Left lung (tissue), 10 donors: ENCODE data around the gene ALCAM. TPM values are rescaled to one million over a fixed set of nuclear protein-coding genes. Genes with fewer than 3 reads are reported as not detected.

ENCODE experiments used
- ATAC-seq: fragments of 200-7000 bp; cut with Tn5 transposase; one replicate; pipeline ENCODE4 v1.9.1; 2020; ENCODE audit warnings: moderate library complexity
- DNase-seq, 4 donors: peaks; one replicate each; pipeline ENCODE4 v3.0.0-alpha.2; 2013 to 2020
- H3K27ac ChIP-seq, 2 donors: fragments of 200-600 bp; sonication (generic) in 1 of 2; one replicate each; pipeline versions ENCODE4 v1.5.0 to v1.8.0; 2020 to 2021
- H3K27me3 ChIP-seq, 2 donors: fragments of 200-600 bp; sonication (generic) in 1 of 2; one replicate each; pipeline versions ENCODE4 v1.5.0 to v1.8.0; 2020 to 2021
- H3K36me3 ChIP-seq, 2 donors: fragments of 200-600 bp; sonication (generic) in 1 of 2; one replicate each; pipeline versions ENCODE4 v1.5.0 to v1.8.0; 2020 to 2021
- H3K4me1 ChIP-seq, 2 donors: fragments of 200-600 bp; one replicate each; pipeline ENCODE4 v1.8.0; 2021
- H3K4me3 ChIP-seq, 2 donors: fragments of 200-600 bp; sonication (generic) in 1 of 2; one replicate each; pipeline versions ENCODE4 v1.5.0 to v1.8.0; 2020 to 2021; ENCODE audit warnings: mild to moderate bottlenecking in 1 of 2
- H3K9me3 ChIP-seq, 2 donors: fragments of 200-600 bp; sonication (generic) in 1 of 2; one replicate each; pipeline versions ENCODE4 v1.5.0 to v1.8.0; 2020 to 2021
- CTCF ChIP-seq, 2 donors: fragments of 200-600 bp; sonication (generic) in 1 of 2; IDR thresholded peaks; one replicate each; pipeline versions ENCODE4 v1.5.0 to v1.8.0; 2021; ENCODE audit warnings: antibody characterized with exemption in 2 of 2
- intact Hi-C, 2 donors: fragments of 100-400 bp; cut with DNase I; formaldehyde crosslinking; loops; one replicate each; pipeline versions ENCODE4 v1.11.2 to v1.14.2; 2022
- polyA plus RNA-seq, 6 donors: library from polyadenylated mRNA; unstranded; fragments of 120-200 nt; gene quantifications; one replicate each; pipeline ENCODE4 v1.2.1, GENCODE V29; 2013; ENCODE audit not compliant: insufficient read length in 6 of 6
- total RNA-seq, 2 donors: library from RNA; stranded (reverse); fragmentation: NEBNext Ultra II Directional; extraction: Animal tissue kit (Norgen Biotek cat#: 25700); gene quantifications; one replicate each; pipeline ENCODE4 v1.2.1, GENCODE V29; 2021
- donor health status: DM: no; HTN: yes; CAD: no.
- donor health status: DM: no; HTN: no; CAD: no.

Gene ALCAM
- total and polyA plus RNA-seq, 8 donors = 84.2 to 170 (median 127) TPM

DNA sequence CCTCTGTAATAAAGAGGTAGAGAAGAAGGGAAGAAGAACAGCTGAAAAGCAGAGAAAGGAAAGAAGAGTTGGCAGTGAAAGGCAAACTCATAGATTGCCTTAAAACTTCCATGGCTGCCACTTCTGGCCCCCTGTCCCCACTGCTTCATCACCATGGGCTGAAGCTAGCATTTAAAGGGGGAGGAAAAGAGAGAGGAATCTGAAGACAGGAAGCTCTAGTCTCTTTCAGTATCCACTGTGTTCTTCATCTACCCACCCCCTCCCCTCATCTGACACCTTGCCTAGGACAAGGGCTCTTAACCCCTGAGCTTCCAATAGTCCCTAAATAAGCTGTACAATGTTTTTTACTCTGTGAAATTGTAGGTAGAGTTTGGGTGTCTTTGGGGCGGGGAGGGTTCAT is 60.6 kb downstream of the ALCAM start:
- intact Hi-C loops = no loop called here
- Histone ChIP-seq H3K27ac (no peak overlapping the region), H3K36me3 (no peaks in the 10 kb centered on the region), H3K4me3 (no peak overlapping the region), H3K4me1 (no peaks in the 10 kb centered on the region), H3K9me3 (no peaks in the 10 kb centered on the region), H3K27me3 (no peaks in the 10 kb centered on the region)
- DNase-seq (no peak), ATAC-seq (no peak)
- no peak for TF ChIP-seq CTCF (IDR thresholded peaks at IDR 0.05)

DNA sequence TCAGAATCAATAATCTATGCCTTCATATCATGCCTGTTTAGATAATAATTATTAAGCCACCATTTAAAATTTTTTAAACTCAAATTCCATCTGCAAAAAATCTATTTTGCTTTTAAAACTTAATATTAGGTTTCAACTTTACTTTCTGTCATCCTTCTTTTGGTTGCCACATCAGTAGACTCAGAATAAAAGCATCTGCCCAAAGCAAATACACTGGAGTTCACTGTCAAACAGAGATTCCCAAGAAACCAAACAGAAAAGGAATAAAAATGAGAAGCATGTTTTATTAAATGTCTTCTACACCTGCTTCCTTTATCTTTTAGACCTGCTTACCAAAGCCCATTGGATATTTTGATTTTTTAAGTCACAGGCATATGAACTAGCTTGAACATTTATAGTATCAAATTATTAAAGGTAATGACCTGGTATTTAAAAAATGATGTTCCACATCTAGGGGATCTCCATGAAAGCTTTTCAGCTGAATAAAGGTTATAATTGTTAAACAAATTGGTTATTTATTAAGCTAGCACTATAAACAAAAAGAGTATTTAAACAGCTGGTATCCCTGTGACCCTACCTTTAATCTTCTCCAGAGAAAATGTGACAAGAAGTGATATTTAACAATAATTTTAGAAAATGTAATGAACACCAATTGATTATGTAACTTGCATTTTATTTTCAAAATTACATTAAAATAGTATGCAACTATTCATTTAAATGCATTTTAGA is 62.5 kb downstream of the ALCAM start:
- no peaks in the 10 kb centered on the region for H3K27me3 ChIP-seq
- H3K27ac ChIP-seq = no peak overlapping the region
- ATAC-seq (no peak), DNase-seq (no peak)
- H3K4me1 ChIP-seq = no peaks in the 10 kb centered on the region
- H3K4me3 ChIP-seq = no peak overlapping the region
- intact Hi-C loops = no loop called here
- no peaks in the 10 kb centered on the region for H3K36me3 ChIP-seq
- no peaks in the 10 kb centered on the region for H3K9me3 ChIP-seq
- no peak for TF ChIP-seq CTCF (IDR thresholded peaks at IDR 0.05)

DNA sequence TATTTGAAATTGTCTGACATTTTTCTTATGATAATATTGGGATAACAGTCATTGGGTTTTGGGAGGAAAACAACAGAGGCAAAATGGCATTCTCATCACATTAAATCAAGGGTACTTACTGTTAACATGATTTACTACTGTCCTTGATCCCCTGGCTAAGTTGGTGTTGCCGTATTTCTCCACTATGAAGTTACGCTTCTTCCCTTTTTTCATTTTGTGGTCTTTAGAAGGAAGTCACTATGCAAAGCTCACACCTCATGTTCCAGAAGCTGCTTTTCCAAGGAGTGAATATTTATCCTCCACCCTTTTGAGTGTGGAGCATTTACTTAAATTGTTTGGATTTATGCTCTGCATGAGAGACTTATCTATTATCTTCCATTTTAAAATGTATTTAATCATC is 63.7 kb downstream of the ALCAM start:
- Histone ChIP-seq H3K36me3 (no peaks in the 10 kb centered on the region), H3K4me3 (no peak overlapping the region), H3K27ac (no peak overlapping the region), H3K9me3 (no peaks in the 10 kb centered on the region), H3K4me1 (no peaks in the 10 kb centered on the region), H3K27me3 (no peaks in the 10 kb centered on the region)
- intact Hi-C loops = no loop called here
- no peak for DNase-seq
- TF ChIP-seq CTCF (IDR thresholded peaks at IDR 0.05) = no peak
- no peak for ATAC-seq

DNA sequence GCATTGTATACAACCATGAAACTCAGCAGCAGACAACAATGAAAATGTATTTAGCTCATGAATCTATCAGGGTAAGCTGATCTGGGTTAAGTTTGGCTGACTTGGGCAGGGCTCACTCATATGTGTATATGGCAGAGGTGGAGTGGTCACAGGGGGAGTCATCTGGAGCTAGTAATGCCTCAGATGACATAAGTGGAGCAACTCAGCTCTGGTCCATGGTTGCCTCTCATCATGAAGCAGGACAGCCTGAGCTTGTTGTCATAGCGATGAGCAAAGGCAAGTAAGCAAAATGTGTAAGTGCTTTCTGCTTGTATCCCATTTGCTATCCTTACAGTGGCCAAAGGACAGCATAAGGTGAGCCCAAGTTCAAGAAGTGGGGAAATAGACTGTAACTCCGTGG is 64.5 kb downstream of the ALCAM start:
- Histone ChIP-seq H3K4me1 (no peaks in the 10 kb centered on the region), H3K9me3 (no peaks in the 10 kb centered on the region), H3K27me3 (no peaks in the 10 kb centered on the region), H3K4me3 (no peak overlapping the region), H3K36me3 (no peaks in the 10 kb centered on the region), H3K27ac (no peak overlapping the region)
- no peak for TF ChIP-seq CTCF (IDR thresholded peaks at IDR 0.05)
- intact Hi-C loops = no loop called here
- no peak for ATAC-seq
- DNase-seq = no peak

DNA sequence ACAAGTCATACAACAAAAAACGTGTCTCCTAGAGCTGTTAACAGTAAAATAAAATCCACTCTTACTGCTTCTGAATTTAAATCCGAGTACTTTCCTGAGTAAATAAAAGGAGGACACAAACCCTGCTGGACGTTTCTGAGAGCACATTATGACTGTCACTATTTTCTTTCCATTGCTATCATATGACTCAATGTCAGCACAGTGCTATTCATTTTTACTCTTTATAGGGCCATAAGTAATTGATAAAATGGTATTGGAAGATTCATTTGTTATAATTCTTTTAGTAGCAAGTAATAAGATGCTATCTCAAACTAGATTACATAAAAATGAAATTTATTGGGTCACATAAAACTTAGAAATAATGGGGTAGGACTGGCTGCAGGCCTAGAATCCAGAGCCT is 68.6 kb downstream of the ALCAM start:
- intact Hi-C loops = no loop called here
- Histone ChIP-seq H3K9me3 (no peaks in the 10 kb centered on the region), H3K36me3 (no peaks in the 10 kb centered on the region), H3K4me1 (no peaks in the 10 kb centered on the region), H3K27ac (no peak overlapping the region), H3K27me3 (no peaks in the 10 kb centered on the region), H3K4me3 (no peak overlapping the region)
- DNase-seq = no peak
- TF ChIP-seq CTCF (IDR thresholded peaks at IDR 0.05) = no peak
- no peak for ATAC-seq
